DMS 273 treated with DMSO at 0.1 percent for 48 hours (cell line): ENCODE measurements around the gene BHMT2.
A peak's percentile ranks its signal among the peaks of the same experiment; 100 is the strongest.

Experiments
- DNase-seq: peaks from one replicate; lab custom pipeline; 2025; lab: John Stamatoyannopoulos, UW

Gene BHMT2, protein sequence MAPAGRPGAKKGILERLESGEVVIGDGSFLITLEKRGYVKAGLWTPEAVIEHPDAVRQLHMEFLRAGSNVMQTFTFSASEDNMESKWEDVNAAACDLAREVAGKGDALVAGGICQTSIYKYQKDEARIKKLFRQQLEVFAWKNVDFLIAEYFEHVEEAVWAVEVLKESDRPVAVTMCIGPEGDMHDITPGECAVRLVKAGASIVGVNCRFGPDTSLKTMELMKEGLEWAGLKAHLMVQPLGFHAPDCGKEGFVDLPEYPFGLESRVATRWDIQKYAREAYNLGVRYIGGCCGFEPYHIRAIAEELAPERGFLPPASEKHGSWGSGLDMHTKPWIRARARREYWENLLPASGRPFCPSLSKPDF

GRCh38 chr5:79069488-79070349, at the start of gene BHMT2, which contains the start of gene DMGDH:
Gene BHMT2 (plus strand): TSS chr5:79069767. CDS start chr5:79069783, 16 bp downstream.
Gene DMGDH (minus strand): TSS chr5:79069674. CDS start chr5:79069620, 54 bp downstream.
- no peak for DNase-seq

GRCh38 chr5:79020861-79021561, 48.6 kb upstream of the BHMT2 start:
- DNase-seq, result peak; percentile 77

GRCh38 chr5:79021753-79022152, 47.8 kb upstream of the BHMT2 start:
- no peak for DNase-seq

DNA sequence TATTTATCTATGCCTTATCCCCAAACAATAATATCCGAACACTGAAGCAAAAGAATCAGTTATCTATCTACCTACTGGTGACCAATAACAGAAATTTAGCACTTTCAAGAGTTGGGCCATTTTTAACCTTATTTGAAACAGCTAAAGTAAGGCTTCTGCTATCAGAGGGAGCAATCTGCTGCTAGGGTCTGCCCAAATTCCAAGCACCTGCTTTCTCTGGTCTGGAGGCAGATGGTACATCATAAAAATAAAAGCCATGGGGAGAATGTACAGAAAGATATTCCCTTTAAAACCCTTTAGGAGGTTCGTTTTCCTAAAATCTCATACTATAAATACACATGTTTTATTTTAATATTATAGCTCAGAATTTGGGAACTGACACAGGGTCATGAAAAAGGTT, 46.8 kb upstream of the BHMT2 start:
- DNase-seq, result peak; percentile 56

GRCh38 chr5:79023348-79023747, 46.2 kb upstream of the BHMT2 start:
- DNase-seq, result peak; percentile 31

GRCh38 chr5:79023947-79024346, 45.6 kb upstream of the BHMT2 start:
- no peak for DNase-seq

DNA sequence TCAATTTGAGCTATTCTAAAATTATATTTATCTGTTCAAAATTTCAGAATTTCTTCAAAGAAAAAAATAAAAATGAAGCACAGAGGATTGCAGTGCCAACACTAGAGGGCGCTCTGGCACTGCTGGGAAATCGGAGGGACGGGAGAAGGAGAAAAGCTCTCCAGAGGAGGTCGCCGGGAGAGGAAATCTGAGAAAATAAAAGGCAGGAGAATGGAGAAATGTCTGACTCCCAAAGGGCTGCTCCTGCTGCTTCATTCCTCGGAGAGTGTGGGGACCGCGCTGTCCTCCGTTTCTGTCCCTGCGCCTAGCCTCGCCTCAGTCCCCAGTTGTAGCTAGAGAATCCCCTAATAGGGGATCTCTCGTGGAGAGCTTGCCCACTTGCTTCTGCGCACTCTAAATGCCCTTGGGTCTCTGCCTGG, 44.5 kb upstream of the BHMT2 start:
- DNase-seq, result peak; percentile 49

GRCh38 chr5:79030663-79031484, 38.7 kb upstream of the BHMT2 start:
- DNase-seq, result no peak

DNA sequence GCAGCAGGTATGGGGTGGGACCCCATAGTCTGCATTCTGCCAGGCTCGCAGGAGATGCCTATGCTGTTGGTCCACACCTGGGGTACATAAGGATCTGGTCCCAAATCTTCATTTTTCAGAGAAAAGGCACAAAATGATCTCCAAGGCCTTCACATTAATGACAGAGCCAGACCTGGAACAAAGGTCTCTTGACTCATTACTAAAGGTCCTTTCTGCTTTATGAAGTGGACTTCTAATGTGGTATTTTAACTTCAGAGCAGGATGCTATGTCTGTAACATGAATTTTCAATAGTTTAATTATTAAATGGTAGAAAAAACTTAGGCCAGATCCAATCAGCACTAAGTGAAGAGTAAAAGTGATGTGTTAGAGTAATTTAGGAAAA, 38.1 kb upstream of the BHMT2 start:
- no peak for DNase-seq

- no peak for DNase-seq
Observed at GRCh38 chr5:79032031-79032695, 37.4 kb upstream of the BHMT2 start.

- no peak for DNase-seq
Observed at GRCh38 chr5:79032782-79033181, 36.8 kb upstream of the BHMT2 start.

GRCh38 chr5:79035237-79035636, 34.3 kb upstream of the BHMT2 start:
- DNase-seq, result no peak

- no peak for DNase-seq
Observed at GRCh38 chr5:79036769-79037168, 32.8 kb upstream of the BHMT2 start.

DNA sequence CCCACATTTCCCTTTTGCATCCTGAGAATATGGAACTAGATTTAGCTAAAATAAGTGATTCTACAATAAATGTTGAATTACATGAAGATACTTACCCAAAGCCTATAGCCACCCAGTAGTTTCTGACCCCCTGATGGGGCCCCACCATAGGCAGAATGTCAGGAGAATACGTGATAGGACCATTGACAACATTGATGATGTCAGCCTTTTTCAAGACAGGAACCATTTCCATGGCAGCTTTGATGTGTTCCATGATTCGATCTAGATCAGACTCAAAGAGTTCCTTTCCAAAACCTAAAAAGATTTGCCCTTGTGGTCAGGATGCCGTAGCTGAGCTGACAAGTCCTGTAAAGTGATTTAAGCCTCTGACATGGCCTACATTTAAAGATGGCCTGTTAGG, 27.4 kb upstream of the BHMT2 start:
- DNase-seq, result no peak

DNA sequence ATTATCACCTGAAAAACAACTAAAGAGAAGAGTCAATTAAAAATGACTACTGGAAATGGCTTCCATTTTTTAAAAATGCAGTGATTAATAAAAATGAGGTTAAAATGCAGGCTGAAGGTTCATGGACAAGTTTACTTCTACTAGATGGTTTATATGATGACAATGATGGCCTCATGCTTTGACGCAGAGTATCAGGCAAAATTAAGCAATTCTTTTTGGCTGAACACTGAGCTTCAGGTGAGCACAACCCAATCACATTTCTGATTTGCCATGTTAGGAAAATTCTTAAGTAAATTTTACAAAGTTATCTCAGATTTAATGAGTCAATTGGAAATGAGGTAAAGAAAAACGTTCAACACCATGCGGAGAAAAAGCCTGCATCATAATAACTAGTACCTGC, 22.4 kb upstream of the BHMT2 start:
- DNase-seq, result no peak

DNA sequence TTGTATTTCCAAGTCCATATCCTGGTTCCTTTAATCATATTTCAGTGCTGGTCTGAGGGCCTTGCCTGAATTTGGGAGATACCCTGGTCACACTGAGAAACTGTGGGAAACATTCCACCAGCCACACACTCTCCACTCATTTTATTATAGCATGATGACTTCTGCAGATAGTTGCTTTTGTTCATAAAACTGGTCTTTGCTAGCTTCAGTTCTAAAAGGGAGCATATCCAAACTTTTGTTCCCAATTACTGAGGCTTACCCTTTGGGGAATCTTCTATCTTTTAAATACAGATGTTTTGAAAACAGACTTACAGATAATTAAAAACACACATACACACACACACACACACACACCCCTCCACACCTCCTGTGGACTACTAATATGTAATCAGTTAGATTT, 21.1 kb upstream of the BHMT2 start:
- no peak for DNase-seq

GRCh38 chr5:79050498-79050897, 19.1 kb upstream of the BHMT2 start:
- no peak for DNase-seq

DNA sequence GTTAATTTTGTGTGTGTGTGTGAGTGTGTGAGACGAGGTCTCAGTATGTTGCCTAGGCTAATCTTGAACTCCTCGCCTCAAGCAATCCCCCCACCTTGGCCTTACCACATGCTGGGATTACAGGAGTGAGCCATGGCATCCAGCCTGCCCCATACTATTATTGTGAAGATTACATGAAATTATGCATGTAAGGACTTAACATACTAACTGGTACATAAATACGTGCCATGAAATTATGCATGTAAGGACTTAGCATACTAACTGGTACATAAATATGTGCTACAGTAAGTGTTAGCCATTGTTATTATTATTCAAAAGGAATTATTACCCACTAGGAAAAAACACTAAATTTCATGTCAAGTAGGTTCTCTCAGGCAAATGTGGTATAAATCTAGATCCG, 16.2 kb upstream of the BHMT2 start:
- no peak for DNase-seq

GRCh38 chr5:79055017-79055416, 14.6 kb upstream of the BHMT2 start:
- no peak for DNase-seq

GRCh38 chr5:79056847-79057246, 12.7 kb upstream of the BHMT2 start:
- no peak for DNase-seq

DNA sequence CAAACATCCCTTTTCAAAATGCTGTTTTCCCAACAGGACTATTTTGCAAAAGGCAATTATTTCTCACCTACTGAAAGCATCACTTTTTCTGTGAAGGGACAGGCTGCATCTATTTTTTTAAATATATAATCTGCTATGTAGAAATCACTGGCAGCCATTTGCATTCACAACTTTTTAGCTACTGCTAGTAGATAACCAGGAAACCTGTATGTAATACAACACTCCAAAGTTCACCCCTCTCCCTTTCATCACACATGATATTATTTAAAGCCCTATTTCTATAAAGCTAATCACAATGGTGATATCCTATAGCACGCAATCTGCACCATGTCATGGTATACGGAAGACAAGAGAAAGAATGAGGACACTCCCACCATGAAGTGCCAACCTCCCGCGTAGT, 9.9 kb upstream of the BHMT2 start:
- no peak for DNase-seq
